GM18511 (cell line): ENCODE data around the gene LRMDA.

Experiments
- ATAC-seq: cut with Tn5 transposase; IDR thresholded peaks from one replicate; pipeline ENCODE4 v1.9.1; 2021; ENCODE audit warnings: mild to moderate bottlenecking, moderate library complexity; ENCODE audit not compliant: unreplicated experiment

LRMDA gene

DNA sequence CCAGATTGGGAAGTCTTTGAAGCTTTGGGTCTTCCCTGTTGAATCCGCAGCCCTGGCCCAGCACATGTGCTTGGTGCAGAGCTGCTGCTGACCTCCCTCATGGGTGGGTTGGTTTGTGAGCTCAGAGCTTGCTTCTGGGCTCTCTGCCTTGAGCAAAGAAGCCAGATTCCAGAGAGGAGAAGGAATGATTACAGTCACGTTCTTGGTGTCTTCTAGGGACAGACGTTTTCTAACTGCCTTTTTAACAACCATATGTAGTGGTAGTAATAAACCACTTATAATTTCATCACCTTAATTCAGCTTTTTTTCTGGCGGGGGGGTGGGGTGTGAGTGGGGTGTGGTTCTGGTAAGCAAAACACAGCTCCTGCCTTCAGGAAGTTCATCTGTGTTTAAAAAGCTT lies 39.5 kb downstream of the LRMDA start:
- no peak for ATAC-seq

DNA sequence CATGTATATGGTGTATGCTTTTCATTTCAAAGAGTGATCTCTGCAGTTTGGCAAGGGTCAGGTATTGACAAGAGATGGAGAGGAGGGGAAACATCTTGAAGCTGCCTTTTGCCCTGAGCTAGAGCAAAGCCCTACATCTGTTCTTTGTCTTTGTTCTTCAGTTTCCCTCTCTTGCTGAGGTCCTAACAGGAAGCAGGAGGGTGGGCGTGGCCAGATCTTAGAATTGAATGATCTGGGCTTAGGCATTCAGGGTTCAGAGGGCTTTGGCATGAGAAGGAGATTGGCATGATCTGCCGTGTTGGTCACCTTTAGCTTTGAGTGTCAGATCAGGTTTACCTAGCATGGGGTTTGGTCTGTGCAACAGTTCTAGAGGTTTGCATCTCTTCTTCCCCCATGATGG lies 41.3 kb downstream of the LRMDA start:
- no peak for ATAC-seq

DNA sequence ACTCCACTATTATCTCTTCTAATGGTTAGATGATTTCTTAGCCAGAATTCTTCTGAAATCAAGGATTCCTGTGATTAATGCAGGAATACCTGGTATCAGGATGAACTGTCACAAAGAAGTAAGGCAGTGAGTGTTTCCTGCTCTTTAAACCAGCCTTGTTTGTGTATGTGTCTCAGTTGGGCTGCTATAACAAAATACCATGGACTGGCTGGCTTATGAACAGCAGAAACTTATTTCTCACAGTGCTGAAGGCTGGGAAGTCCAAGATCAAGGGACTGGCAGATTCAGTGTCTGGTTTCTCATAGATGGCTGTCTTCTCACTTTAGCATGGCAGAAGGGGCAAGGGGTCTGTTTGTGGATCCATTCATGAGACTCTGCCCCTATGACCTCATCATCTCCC lies 42.7 kb downstream of the LRMDA start:
- no peak for ATAC-seq

DNA sequence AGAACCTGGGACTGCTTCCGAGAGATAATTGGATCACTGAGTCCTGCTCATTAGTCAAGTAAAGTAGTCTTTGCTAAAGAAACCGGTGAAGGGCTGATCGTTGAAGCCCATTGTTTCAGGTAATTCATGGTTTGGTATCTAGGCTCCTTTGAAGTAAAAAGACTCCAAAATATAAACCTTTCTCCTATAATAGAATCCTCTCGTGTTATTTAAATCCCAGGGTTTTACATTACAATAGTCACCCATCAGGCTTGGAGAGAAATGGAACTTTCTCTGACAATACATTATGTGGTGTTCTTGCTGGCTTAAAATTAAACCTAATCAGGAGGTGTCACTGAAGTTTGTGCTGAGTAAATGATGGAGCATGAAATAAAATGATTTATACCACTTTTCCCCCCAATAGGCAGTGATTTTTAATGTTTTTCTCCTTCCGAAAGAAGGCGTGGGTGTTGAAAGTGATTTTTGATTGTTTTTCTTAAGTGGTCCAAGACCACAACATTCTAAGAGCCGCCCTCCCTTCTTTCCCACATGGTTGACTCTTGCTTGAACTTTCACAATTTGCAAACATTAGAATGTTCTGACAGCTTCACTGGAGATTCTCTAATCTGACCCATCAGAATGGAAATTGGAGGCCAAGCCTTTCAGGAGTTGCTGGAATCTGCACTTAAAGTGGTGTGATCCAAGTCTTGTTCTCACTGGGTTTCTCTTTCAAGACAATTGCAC lies 44.2 kb downstream of the LRMDA start:
- ATAC-seq, result peak; percentile 48

DNA sequence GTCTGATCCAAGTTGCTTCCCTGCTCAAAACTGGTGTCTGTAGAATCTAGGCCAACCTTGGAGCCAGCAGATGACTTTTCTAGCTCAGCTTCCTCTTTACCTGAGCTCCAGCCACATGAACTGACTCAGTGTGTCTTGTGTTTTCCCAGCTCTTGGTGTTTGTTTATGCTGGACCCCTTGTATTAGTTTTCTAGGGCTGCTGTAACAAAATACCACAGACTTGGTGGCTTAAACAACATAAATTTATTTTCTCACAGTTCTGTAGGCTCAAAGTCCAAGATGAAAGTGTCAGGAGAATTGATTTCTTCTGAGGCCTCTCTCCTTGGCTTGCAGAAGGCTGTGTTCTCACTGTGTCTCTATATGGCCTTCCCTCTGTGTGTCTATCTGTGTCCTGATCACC lies 45.1 kb downstream of the LRMDA start:
- no peak for ATAC-seq

DNA sequence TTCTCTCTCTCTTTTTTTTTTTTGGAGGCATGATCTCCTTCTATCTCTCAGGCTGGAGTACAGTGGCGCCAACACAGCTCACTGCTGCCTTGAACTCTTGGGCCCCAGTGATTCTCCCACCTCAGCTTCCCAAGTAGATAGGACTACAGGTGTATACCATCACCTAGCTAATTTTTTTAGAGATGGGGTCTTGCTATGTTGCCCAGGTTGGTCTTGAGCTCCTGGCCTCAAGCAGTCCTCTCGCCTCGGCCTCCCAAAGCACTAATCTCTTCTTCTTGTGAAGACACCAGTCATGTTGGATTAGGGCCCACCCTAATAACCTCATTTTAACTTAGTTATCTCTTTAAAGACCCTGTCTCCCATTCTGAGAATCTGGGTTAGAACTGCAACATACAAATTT lies 45.6 kb downstream of the LRMDA start:
- ATAC-seq, result no peak

DNA sequence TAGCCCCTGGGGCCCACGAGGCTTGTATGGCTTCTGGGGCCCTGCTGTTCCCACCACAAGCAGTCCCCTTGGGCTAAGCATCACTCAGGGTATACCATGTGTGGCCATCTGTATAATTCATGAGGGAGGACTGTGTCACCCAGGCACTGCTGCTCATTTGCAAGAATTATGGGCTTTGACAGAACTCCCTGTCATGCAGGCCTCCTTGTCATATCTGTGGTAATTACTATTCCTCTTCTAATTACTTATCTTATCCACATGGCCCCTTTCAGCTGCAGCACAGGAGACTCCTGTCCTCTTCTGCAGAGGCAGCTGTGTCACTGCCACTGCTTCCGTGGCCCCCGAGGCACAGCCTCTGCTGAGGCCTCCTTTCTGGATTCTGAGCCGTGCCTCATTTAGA lies 46.3 kb downstream of the LRMDA start:
- ATAC-seq, result no peak

DNA sequence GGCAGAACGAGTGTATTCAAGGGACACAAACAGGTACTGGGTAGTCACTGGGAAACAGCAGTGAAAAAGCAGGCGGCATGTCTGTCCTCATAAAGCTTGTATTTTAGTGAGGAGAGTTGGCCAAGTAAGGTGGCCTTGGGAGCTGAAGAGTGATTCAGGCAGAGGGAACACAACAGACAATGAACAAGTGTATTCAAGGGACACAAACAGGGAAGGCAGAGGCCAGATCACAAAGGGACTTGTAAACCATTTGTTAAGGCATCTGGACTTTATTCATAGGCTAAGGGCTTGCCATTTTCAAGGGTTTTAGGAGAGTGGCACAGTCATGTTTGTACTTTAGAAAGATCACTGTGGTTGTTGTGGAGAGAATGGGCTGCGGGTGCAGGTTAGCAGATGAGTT lies 49.0 kb downstream of the LRMDA start:
- ATAC-seq, result no peak

DNA sequence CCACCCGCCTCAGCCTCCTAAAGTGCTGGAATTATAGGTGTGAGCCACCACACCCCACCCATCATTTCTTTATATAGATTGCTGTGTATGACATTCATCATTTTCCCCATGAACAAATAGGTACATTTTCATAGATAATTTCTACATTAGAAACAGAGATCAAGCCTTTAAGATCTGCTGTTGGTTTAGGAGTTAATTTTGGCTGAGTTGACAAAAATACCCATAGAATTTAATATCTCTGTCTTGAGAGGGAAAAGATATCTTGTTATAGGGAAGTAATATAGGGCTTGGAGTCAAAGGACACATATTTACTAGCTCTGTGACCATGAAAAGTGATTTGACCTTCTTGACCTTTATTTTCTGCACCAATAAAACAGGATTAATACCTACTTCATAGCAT lies 51.8 kb downstream of the LRMDA start:
- ATAC-seq, result no peak

DNA sequence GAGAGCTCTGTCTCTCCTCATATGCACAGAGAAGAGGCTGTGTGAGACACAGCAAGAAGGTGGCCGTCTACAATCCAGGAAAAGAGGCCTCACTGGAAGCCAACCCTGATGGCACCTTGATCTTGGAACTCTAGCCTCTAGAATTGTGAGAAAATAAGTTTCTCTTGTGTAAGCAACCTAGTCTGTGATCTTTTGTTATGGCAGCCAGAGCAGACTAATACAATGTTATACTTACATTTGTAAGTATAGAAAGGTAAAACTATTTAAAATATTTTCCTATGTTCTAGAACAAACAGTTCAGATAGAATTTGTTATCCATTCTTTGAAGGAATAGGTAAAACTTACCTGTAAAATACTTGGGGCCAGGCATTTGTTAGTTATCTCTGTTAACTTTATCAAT lies 53.3 kb downstream of the LRMDA start:
- no peak for ATAC-seq

DNA sequence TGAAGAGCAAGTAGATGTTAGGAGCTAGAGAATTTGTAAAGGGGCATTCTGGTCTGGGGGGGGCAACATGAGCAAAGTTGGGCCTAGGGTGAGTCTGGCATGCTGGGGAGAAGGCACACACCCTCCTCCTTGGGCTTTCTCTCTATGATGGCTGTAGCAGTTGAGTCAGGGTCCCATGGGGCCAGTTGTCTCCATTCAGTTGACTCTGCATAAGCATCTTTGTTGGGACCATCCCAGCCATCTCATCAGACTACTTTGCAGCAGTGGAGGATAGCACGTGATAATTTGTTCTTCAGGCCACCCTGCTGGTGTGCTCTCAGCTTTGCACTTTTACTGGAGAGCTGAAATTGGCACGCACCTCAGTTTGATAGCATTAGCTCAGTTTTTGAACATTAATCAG lies 55.2 kb downstream of the LRMDA start:
- ATAC-seq, result no peak

DNA sequence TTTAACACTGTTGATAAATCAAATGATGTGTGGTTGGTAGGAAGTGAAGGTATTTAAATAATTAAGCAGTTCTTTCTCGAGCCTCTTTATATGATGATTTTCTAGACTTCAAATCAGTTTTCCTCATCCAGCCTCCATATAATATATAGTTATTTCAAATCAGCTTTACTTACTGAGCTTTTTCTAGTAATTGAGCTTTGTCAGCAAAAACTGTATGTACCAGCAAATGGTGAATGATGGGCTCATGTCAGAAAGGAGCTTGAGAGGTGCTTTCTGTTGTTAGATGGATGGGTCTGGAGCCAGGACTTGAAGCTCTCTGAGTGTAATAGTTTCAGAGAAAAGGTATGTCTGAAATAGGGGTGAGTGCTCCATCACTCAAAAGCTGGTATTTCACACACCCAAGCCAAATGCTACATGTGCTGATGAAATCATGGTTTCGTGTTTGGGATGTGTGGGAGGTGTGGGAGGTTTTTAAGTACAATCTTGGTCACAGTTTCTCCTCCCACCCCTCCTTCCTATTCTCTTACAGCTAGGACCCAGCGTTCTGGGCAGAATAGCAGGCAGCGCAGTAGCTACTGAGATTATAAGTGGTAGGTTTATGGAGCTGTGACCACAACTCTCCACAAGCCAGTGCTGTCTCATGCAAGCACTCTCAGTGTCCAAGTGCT lies 55.8 kb downstream of the LRMDA start:
- ATAC-seq, result peak; percentile 85

DNA sequence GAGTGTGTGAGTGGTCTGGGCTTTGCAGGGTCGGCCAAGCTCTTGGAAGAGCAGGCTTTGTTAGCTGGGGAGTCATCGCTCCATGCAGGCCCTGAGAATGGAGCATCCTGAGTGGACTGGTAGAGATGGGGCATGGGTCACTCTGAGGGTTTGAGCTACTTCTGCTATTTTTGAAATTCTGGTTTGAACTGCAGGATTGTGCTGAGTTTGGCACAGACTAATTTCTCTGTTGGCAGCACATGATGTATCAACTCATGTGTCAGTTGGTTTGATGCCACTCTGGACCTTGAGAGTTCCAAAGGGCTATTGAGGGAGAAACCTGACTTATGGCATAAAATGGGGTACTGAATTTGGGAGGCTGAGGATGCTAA lies 56.3 kb downstream of the LRMDA start:
- no peak for ATAC-seq

DNA sequence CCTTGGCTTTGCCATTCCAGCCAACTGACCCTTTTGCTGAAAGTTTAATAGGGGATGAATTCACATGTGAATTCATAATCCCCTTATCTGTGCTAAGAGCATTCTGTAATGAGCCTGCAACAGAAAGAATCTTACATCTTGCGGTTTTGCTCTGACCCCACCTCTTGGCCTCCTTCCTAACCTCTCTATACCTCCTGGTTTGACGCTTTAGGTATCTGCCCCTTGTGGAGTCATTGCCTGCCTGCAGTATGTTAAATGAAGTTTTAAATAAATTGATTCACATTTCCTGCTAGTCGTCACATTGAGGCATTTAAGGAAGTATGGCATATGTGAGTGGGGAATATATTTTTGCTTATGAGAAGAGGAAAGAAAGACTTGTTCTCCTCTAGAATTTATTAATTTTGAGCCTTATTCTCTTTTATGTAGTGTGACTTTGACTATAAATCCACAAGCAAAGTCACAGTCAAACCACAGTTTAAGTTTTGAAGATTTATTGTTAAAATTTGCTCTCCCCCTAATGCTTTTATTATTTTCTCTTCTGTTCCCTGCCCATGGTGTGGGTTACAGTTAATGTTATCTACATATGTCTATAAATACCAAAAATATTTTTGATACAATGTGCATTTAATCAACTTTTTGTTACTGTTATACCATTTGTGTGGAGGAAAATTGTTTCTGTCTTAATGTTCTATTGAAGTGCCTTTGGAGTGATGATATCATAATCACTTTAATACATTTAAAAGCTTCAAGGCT lies 60.9 kb downstream of the LRMDA start:
- ATAC-seq, result no peak

DNA sequence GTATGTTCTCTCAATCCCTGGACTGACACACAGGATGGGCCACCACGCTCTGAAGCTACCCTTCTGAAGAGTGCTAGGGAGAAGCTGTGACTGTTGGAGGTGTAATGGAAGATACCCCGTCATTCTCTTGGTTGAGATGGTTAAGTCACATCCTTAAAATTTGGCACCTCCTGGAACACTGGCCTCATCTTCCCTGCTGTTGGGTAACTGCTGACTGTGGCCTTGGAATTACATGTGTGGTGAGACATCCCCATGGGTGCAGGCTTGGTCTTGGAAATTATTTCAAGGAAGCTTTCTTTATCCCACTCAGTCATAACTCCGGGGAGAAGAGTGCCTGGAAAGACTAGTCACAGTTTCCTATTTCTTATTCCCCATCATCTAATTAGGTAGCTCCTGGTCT lies 62.0 kb downstream of the LRMDA start:
- ATAC-seq, result no peak

DNA sequence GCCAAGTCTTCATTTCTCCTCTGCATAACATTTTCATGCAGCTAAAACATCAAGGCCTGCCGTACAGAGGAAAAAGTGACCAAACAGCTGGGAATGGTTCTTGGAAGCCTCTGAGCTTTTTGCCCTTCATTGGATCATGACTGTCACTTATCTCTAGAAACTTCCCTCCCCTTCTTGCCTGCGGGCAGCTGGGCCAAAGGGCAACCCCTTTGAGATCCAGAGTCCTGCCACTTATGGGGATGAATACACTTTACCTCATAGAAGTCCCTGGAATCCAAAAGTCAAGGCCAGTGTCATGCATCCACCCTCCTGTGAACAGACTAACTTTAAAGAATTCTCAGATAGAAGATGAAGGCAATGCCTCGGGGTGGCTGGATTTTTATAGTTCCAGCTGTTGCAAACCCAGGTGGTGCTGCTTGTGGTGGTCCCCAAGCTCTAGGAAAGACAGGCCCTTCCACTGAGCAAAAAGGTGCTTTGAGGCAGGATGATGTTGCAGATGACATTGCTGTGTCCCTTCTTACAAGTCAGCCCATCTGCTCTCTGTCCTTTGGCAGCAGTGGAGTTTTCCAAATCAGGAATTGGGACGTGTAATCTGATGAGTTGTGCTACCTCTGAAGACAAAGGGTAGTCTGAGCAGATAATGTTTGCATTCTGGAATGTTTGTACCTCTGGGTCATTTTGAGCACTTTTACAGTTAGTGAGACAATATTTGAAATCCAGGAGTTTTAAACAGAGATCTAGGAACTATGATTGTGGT lies 64.2 kb downstream of the LRMDA start:
- no peak for ATAC-seq

DNA sequence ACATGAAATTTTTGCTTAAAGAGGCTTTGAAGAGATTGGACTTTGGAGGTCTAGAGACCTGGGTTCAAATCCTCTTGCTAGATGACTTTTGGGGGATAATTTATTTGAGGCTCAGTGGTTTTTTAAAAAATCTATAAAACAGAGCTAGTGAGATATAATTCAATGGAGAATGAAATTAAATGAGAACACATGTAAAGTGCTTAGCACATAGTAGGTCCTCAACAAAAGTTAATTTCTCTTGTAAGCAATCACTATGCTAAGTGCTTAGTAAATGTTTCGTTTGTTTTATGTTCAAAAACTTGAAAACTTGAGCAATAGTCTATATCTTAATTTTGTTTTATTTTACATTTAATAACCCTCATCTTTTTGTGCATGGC lies 64.8 kb downstream of the LRMDA start:
- no peak for ATAC-seq

DNA sequence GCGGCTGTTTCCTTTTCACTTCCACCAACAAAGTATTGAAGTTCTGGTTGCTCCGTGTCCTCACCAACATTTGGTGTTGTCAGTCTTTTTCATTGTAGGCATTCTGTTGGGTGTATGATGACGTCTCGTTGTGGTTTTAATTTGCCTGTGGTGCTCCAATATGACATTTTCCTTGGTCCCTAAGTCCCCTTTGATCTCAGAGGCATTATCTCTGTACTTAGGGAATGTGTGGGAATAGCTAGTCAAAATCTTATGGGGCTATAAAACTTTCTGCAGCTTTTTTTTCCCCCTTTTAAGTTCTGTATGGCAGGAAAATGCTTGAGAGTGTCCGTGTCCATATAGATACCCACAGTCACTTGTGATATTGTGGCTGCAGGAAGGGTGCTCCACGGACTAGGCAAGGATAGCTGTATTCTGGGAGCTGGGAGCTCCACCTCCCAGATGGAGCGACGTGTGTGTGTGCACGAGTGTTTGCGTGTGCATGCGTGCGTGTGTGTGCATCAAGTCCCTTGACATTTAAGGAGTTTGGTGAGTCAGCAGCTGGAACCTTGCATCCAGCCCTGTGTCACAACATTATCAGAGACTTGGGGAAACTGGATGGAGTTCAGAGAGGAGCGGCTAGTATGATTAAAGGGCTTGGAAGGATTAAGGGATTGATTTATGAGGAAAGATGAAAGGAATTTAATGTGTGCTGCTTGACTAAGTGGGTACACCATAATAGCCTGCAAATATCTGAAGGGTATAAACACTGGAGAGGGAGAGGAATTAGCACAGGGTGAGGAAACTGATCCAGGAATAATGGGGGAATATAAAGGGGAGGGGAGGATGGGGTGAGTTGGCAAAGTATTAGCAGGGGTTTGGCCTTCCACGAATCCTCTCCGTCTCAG lies 66.8 kb downstream of the LRMDA start:
- no peak for ATAC-seq

DNA sequence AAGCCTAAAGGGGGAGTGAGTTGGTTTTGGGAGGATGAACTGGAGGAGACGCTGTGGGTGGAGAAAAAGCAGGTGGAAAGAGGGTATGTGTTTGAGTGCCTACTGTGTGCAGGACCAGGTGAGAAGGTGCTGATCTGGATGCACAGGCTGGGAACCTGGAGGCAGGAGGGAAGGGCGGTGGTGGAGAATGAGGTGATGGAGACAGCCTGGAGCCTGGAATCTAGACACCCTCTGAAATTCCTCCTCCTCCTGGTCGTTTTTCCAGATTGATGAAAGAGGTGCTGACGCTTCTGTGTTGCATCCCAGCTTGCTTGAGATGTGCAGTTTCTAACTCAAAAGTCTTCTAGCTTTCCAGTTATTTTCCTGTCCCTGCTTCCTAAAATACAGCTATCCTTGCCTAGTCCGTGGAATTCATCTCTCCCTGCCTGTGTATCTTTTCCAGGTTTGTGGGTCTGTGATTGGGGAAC lies 67.5 kb downstream of the LRMDA start:
- ATAC-seq, result no peak

DNA sequence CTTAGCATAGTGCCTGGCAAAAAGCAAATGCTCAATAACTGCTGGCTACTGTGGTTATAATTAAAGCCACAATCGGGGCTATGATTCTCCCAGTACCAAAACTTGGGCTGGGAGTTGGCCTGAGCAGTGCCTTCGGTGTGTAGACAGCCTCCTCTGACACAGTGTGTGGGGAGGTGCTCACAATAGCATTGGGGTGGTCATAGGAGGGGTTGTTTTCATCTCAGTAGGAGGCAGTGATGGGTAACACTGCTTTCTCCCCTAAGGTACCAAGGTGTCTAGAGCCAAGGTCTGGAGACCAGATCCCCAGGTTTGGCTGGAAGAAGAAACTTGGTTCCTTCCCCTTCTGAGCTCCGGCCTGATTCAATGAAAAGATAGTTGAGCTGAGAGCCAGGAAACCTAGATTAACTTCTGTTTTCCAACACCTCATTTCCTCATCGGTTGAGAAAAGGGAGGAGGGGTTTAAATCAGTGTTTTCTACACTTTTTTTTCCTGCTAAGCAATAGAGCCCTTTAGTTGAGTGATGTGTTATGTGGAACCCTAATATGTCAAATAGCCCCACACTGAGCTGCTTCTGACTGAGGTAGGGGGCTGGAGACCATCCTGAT lies 68.2 kb downstream of the LRMDA start:
- no peak for ATAC-seq
